NK-92 (cell line): ENCODE results near the gene EEIG1.
"Not testable (repeated sequence)": the region's sequence is repeated elsewhere in the genome, so short reads cannot be mapped to it uniquely, and the experiment has no call there.

Source experiments
- DNase-seq: peaks from one replicate; lab custom pipeline; 2025; ENCODE audit not compliant: unreplicated experiment; lab: John Stamatoyannopoulos, UW

EEIG1 gene

GRCh38 chr9:127980706-127981558 is at the start of gene EEIG1:
TSS of gene EEIG1 (minus strand) at chr9:127980989. CDS start at chr9:127980137, 852 bp downstream.
- peak; percentile 72 for DNase-seq

GRCh38 chr9:128027705-128028104 is 46.9 kb upstream of the EEIG1 start:
- DNase-seq: no peak

GRCh38 chr9:128026773-128027541 is 46.2 kb upstream of the EEIG1 start:
- DNase-seq: no peak

- DNase-seq: no peak
Observed at GRCh38 chr9:128026255-128026772, 45.5 kb upstream of the EEIG1 start.

- DNase-seq: no peak
Observed at GRCh38 chr9:128025736-128026135, 44.9 kb upstream of the EEIG1 start.

GRCh38 chr9:128024761-128025308 is 44.0 kb upstream of the EEIG1 start:
- DNase-seq: no peak

- DNase-seq: not testable (repeated sequence)
Observed at GRCh38 chr9:128023671-128024070, 42.9 kb upstream of the EEIG1 start.

- no peak for DNase-seq
Observed at GRCh38 chr9:128022886-128023285, 42.1 kb upstream of the EEIG1 start.

- DNase-seq: no peak
Observed at GRCh38 chr9:128021098-128021497, 40.3 kb upstream of the EEIG1 start.

- no peak for DNase-seq
Observed at GRCh38 chr9:128020692-128021091, 39.9 kb upstream of the EEIG1 start.

- DNase-seq: no peak
Observed at GRCh38 chr9:128015696-128016095, 34.9 kb upstream of the EEIG1 start.

GRCh38 chr9:128011071-128011817 is 30.5 kb upstream of the EEIG1 start:
- DNase-seq: no peak

- no peak for DNase-seq
Observed at GRCh38 chr9:128009639-128010038, 28.9 kb upstream of the EEIG1 start.

- no peak for DNase-seq
Observed at GRCh38 chr9:128008171-128008570, 27.4 kb upstream of the EEIG1 start.

- DNase-seq: peak; percentile 65
Observed at GRCh38 chr9:128007566-128008138, 26.9 kb upstream of the EEIG1 start.

- no peak for DNase-seq
Observed at GRCh38 chr9:128006332-128006996, 25.7 kb upstream of the EEIG1 start.

GRCh38 chr9:128005923-128006322 is 25.1 kb upstream of the EEIG1 start:
- no peak for DNase-seq

GRCh38 chr9:128003966-128004604 is 23.3 kb upstream of the EEIG1 start:
- DNase-seq: no peak

- no peak for DNase-seq
Observed at GRCh38 chr9:128002959-128003358, 22.2 kb upstream of the EEIG1 start.
